AG04450 (cell line): ENCODE data around the gene DCXR. TPM values are rescaled to one million over a fixed set of nuclear protein-coding genes. Genes with fewer than 3 reads are reported as not detected.

Source experiments
- CTCF ChIA-PET: fragments of 300-600, 350-600 bp; formaldehyde crosslinking; extraction: SDS; loops from one replicate; lab custom pipeline; 2022; ENCODE audit warnings: antibody characterized with exemption, inconsistent platforms; lab: Charles Lee
- POLR2A ChIA-PET: fragments of 350-600 bp; formaldehyde crosslinking; extraction: SDS; loops from one replicate; lab custom pipeline; 2021; ENCODE audit warnings: antibody characterized with exemption, inconsistent platforms; lab: Yijun Ruan, JAX
- DNase-seq: peaks from one replicate; pipeline ENCODE4 v3.0.0-alpha.2; 2011; ENCODE audit warnings: low read depth, low spot score
- H3K27ac ChIP-seq: one replicate; pipeline ENCODE4 v1.5.1; 2012; ENCODE audit warnings: low read depth, low read length, control low read depth
- H3K27me3 ChIP-seq: one replicate; pipeline ENCODE4 v1.6.0; 2012; ENCODE audit warnings: low read length; ENCODE audit not compliant: control insufficient read depth, insufficient read depth
- H3K4me3 ChIP-seq: 2 replicates; pipeline ENCODE4 v1.5.1; 2011; ENCODE audit warnings: mild to moderate bottlenecking, low read depth, low read length, control low read depth
- H3K9me3 ChIP-seq: 2 replicates; pipeline ENCODE4 v1.5.1; 2012; ENCODE audit warnings: low read length; ENCODE audit not compliant: control insufficient read depth, insufficient read depth
- polyA plus RNA-seq: library from polyadenylated mRNA; depleted of rRNA; stranded (reverse); fragments of >200 nt; gene quantifications from 2 replicates; pipeline ENCODE4 v1.2.3, GENCODE V29; 2011
- TF ChIP-seq, protein P1 (sequence below): IDR thresholded peaks from 2 replicates; pipeline ENCODE4 v1.5.1; 2011; ENCODE audit warnings: low read depth, low read length, control low read depth, inconsistent platforms

DCXR gene
- polyA plus RNA-seq, 1 experiment, result 35.5 TPM

DNA sequence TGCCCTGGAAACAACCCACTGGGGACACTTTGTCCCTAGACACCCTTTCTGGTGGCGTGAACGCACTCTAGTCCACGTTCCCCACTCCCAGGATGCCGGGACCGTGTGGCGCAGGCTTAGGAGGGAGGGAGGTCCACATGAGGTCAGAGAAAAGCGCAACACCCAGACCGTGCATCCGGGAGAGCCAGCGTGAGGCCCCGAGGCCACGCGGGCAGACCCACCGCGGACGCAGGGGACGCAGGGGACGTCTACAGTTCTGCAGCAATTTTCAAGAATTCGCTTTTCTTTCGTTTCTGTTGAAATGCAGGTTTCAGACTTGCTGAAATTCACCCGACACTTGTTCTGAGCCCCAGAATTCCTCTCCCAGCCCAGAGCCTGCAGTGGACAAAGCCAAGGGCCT is 9.4 kb upstream of the DCXR start:
- DNase-seq, result no peak
- peaks cover 4% of the 10 kb centered on the region; the same call in 1 of the 2 replicates for H3K9me3 ChIP-seq
- TF ChIP-seq, protein P1, sequence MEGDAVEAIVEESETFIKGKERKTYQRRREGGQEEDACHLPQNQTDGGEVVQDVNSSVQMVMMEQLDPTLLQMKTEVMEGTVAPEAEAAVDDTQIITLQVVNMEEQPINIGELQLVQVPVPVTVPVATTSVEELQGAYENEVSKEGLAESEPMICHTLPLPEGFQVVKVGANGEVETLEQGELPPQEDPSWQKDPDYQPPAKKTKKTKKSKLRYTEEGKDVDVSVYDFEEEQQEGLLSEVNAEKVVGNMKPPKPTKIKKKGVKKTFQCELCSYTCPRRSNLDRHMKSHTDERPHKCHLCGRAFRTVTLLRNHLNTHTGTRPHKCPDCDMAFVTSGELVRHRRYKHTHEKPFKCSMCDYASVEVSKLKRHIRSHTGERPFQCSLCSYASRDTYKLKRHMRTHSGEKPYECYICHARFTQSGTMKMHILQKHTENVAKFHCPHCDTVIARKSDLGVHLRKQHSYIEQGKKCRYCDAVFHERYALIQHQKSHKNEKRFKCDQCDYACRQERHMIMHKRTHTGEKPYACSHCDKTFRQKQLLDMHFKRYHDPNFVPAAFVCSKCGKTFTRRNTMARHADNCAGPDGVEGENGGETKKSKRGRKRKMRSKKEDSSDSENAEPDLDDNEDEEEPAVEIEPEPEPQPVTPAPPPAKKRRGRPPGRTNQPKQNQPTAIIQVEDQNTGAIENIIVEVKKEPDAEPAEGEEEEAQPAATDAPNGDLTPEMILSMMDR, result no peak
- ChIA-PET CTCF (no interaction called here), POLR2A (no interaction called here)
- no peaks in the 10 kb centered on the region for H3K27me3 ChIP-seq
- H3K27ac ChIP-seq, result no peak overlapping the region
- H3K4me3 ChIP-seq, result no peak overlapping the region

GRCh38 chr17:82045936-82046484 is 8.5 kb upstream of the DCXR start:
- Histone ChIP-seq H3K4me3 (no peak overlapping the region), H3K27me3 (no peaks in the 10 kb centered on the region), H3K27ac (no peak overlapping the region), H3K9me3 (peaks cover 3% of the 10 kb centered on the region; the same call in 1 of the 2 replicates)
- DNase-seq, result no peak
- POLR2A ChIA-PET, result interaction anchor here (0.6 kb wide), 1 partner anchor 43 kb away, joined by 4 read pairs; no protein-coding TSS in a partner anchor
- CTCF ChIA-PET, result no interaction called here
- TF ChIP-seq, protein P1, result no peak

DNA sequence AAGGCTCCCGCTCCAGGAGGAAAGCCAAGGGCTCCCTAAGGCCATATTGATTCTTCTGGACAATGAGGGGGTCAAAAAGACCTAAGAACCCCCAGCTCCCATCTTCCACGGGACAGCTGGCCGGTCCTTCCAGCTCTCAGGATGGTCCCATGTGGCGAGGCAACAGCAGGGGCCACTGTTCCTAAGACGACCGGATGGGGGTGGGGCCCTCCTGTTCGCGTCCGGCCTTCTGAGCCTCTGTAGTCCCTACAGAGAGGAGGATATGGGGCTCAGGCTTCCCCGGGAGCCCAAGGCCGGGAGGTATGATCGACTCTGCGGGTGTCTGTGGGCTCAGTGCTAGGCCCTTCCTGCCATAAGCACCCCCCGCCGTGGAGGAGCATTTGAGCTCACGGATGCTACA is 6.0 kb upstream of the DCXR start:
- Histone ChIP-seq H3K4me3 (no peak overlapping the region), H3K27me3 (no peaks in the 10 kb centered on the region), H3K27ac (no peak overlapping the region), H3K9me3 (no peaks in the 10 kb centered on the region; the same call in 1 of the 2 replicates)
- ChIA-PET CTCF (interaction anchor here (1.2 kb wide), 1 partner anchor 13 kb away, joined by 4 read pairs; no protein-coding TSS in a partner anchor), POLR2A (no interaction called here)
- TF ChIP-seq, protein P1, result no peak
- DNase-seq, result no peak

GRCh38 chr17:82042649-82043048 is 5.2 kb upstream of the DCXR start:
- no peak for DNase-seq
- no peak overlapping the region for H3K4me3 ChIP-seq
- no peaks in the 10 kb centered on the region for H3K27me3 ChIP-seq
- H3K27ac ChIP-seq, result no peak overlapping the region
- ChIA-PET CTCF (no interaction called here), POLR2A (interaction anchor here (0.6 kb wide), 1 partner anchor 62 kb away, joined by 3 read pairs; no protein-coding TSS in a partner anchor)
- H3K9me3 ChIP-seq, result no peaks in the 10 kb centered on the region; the same call in 1 of the 2 replicates
- TF ChIP-seq, protein P1, result no peak

DNA sequence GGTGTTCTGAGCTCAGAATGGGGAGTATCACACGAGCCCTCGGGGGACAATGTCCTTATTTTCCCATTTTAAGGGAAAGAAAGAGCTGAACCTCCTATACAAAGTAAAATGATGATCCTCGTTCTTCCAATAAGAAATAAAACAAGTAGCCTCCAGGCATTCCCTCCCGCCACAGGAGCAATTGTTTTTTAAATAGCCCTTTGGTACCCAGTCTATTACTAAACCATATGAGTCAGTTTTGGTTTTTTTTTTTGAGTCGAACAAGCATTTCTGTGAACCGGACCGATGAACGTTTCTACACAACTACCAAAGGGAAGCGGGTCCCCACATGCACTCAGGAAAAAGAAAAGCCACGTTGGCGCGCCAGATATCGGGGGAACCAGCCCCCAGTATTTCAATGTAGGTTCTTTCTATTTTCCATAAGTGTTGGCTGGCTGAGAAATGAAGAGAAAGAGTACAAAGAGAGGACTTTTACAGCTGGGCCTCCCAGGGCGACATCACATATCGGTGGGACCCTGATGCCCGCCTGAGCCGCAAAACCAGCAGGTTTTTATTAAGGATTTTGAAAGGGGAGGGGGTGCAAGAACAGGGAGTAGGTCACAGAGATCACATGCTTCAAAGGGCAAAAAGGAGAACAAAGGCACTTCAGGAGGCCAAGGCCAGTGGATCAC is 3.8 kb upstream of the DCXR start:
- ChIA-PET POLR2A (no interaction called here), CTCF (no interaction called here)
- Histone ChIP-seq H3K27me3 (no peaks in the 10 kb centered on the region), H3K4me3 (no peak overlapping the region), H3K9me3 (no peaks in the 10 kb centered on the region; the same call in 1 of the 2 replicates), H3K27ac (no peak overlapping the region)
- TF ChIP-seq, protein P1, result no peak
- DNase-seq, result no peak
